Esophagus squamous epithelium (tissue), 5 donors: ENCODE measurements around the gene ZNRF1. TPM values are rescaled to one million over a fixed set of nuclear protein-coding genes. Genes with fewer than 3 reads are reported as not detected.

Experiments
- DNase-seq: peaks from one replicate; lab custom pipeline; 2025; lab: John Stamatoyannopoulos, UW
- H3K27ac ChIP-seq, 4 donors: fragments of 200-600 bp; sonication (generic); one replicate each; pipeline ENCODE4 v1.5.1; 2016 to 2019; ENCODE audit warnings: mild to moderate bottlenecking in 1 of 4
- H3K27me3 ChIP-seq, 4 donors: fragments of 200-600 bp; sonication (generic); 1 replicate in 3 of 4; 2 replicates in 1 of 4; pipeline versions ENCODE4 v1.5.1 to v1.6.0; 2017 to 2021; ENCODE audit warnings: antibody characterized with exemption in 1 of 4
- H3K36me3 ChIP-seq, 3 donors: fragments of 200-600 bp; sonication (generic); one replicate each; pipeline ENCODE4 v1.5.1; 2016 to 2019
- H3K4me1 ChIP-seq, 3 donors: fragments of 200-600 bp; sonication (generic); one replicate each; pipeline ENCODE4 v1.5.1; 2017 to 2019
- H3K4me3 ChIP-seq, 4 donors: fragments of 200-600 bp; sonication (generic); 1 replicate in 3 of 4; 2 replicates in 1 of 4; pipeline ENCODE4 v1.5.1; 2016 to 2019; ENCODE audit warnings: mild to moderate bottlenecking in 2 of 4, moderate library complexity in 1 of 4
- H3K9me3 ChIP-seq, 3 donors: fragments of 200-600 bp; sonication (generic); one replicate each; pipeline ENCODE4 v1.5.1; 2016 to 2019
- POLR2A ChIP-seq, 4 donors: fragments of 450-650 bp; IDR thresholded peaks; one replicate each; pipeline ENCODE4 v1.6.1; 2017; ENCODE audit warnings: antibody characterized with exemption in 4 of 4, mild to moderate bottlenecking in 4 of 4, moderate library complexity in 3 of 4
- WGBS, 2 donors: methylation state at CpG; one replicate each; pipeline ENCODE4 v1.1.5; 2018; 5-methylcytosine and 5-hydroxymethylcytosine counted together
- intact Hi-C: fragments of 100-400 bp; cut with DNase I; formaldehyde crosslinking; loops from one replicate; pipeline ENCODE4 v1.15.0; 2022
- total RNA-seq, 4 donors: library from RNA; depleted of rRNA; stranded (reverse); fragments of >200 nt; gene quantifications; one replicate each; pipeline ENCODE4 v1.1.0, GENCODE V29; 2016
- TF ChIP-seq, protein P1 (sequence below), 6 experiments: fragments of 450-650 bp in 4 of 6; fragments of 200-600 bp in 2 of 6; sonication (generic) in 2 of 6; IDR thresholded peaks; one replicate each; pipeline ENCODE4 v1.5.1; 2016 to 2019; ENCODE audit warnings: antibody characterized with exemption in 6 of 6, mild to moderate bottlenecking in 4 of 6, moderate library complexity in 4 of 6
- donor health status: DM: yes; HTN: yes; CAD: no.

The ZNRF1 gene
- total RNA-seq, 4 donors from 2014 or later, result 28.0 to 67.4 (median 33.5) TPM

DNA sequence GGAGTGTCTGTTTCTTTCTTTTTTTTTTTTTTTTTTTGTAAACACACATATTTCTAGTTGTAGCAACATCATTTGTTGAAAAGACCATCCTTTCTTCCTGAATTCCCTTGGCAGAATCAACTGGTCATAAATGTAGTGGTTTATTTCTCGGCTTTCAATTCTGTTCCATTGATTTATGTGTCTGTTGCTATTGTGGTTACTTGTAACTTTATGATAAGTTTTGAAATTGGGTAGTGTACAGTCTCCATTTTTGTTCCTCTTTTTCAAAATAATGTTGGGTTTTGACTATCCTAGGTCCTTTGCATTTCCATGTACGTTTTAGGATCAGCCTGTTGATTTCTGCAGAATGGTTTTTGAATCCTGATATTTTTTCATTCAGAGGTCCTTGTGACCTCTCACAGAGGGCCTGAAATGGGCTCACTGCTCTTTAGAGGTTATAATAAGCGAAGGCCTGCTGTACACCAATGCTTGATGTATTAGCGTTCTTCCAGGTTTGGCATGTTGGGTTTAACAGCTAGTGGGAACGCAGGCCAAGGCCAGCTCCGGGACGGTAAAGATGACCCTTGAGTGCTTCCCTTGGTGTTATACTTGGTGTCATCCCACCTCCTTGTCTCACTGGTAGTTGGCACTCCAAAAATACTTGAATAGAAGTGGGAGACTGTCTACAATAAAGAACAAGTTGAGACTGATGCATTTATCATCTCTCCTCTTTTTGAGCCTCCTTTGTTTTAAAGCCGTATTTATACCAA, 43.8 kb downstream of the ZNRF1 start:
- intact Hi-C loops, result no loop called here
- H3K4me3 ChIP-seq, result no peak overlapping the region
- WGBS, 2 donors, result 34 to 41% methylated on average over 8 of the region's 8 CpGs
- no peak for DNase-seq
- H3K27me3 ChIP-seq, result no peaks in the 10 kb centered on the region
- peaks cover 0 to 7% (median 3%) of the 10 kb centered on the region in 3 donors for H3K9me3 ChIP-seq
- TF ChIP-seq POLR2A (IDR thresholded peaks at IDR 0.05), result no peak
- TF ChIP-seq, protein P1, sequence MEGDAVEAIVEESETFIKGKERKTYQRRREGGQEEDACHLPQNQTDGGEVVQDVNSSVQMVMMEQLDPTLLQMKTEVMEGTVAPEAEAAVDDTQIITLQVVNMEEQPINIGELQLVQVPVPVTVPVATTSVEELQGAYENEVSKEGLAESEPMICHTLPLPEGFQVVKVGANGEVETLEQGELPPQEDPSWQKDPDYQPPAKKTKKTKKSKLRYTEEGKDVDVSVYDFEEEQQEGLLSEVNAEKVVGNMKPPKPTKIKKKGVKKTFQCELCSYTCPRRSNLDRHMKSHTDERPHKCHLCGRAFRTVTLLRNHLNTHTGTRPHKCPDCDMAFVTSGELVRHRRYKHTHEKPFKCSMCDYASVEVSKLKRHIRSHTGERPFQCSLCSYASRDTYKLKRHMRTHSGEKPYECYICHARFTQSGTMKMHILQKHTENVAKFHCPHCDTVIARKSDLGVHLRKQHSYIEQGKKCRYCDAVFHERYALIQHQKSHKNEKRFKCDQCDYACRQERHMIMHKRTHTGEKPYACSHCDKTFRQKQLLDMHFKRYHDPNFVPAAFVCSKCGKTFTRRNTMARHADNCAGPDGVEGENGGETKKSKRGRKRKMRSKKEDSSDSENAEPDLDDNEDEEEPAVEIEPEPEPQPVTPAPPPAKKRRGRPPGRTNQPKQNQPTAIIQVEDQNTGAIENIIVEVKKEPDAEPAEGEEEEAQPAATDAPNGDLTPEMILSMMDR (IDR thresholded peaks at IDR 0.05), result no peak
- H3K4me1 ChIP-seq, result peaks cover 13 to 54% (median 34%) of the 10 kb centered on the region in 3 donors
- H3K27ac ChIP-seq, result peak overlapping the region in 3 of 4 donors; percentile 53 to 72 (median 53)
- no peaks in the 10 kb centered on the region for H3K36me3 ChIP-seq

DNA sequence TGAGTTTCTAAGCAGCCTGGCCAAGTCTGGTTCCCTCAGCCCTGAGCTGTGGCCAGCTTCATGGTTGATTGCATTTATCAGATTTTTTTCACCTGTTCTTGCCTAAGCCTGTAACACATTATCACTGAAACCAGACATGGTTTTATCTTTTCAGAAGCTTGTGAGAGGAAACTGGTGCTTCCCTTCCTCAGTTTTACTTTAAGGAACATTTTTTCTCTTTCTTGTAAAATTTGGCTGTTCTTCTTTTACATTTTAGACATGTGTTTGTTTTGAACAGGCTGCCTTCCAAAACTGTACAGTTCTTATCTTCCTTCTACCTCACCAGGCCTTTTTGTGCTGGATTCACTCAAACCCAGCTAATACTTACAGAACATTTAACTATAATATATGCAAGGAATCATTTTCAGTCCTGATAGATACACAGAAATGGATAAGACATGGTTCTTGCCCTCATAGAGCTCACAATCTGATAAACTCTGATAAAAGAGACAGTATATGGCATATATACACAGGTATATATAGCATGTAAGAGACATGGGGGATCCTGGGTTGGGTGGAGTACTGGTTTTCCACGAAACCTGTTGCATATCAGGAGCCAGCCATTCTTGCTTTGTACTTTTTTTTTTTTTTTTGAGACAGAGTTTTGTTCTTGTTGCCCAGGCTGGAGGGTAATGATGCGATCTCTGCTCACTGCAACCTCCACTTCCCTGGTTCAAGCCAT, 44.5 kb downstream of the ZNRF1 start:
- intact Hi-C loops, result no loop called here
- 64 to 82% methylated on average over 2 of the region's 2 CpGs for WGBS, 2 donors
- Histone ChIP-seq H3K36me3 (no peaks in the 10 kb centered on the region), H3K27me3 (no peaks in the 10 kb centered on the region), H3K27ac (peak overlapping the region; percentile 11 to 72 (median 56)), H3K4me3 (no peak overlapping the region), H3K4me1 (peaks cover 13 to 61% (median 42%) of the 10 kb centered on the region in 3 donors), H3K9me3 (peaks cover 0 to 1% (median under 1%) of the 10 kb centered on the region in 3 donors)
- DNase-seq, result no peak
- TF ChIP-seq POLR2A (IDR thresholded peaks at IDR 0.05), result no peak
- TF ChIP-seq, protein P1 (IDR thresholded peaks at IDR 0.05), result no peak

DNA sequence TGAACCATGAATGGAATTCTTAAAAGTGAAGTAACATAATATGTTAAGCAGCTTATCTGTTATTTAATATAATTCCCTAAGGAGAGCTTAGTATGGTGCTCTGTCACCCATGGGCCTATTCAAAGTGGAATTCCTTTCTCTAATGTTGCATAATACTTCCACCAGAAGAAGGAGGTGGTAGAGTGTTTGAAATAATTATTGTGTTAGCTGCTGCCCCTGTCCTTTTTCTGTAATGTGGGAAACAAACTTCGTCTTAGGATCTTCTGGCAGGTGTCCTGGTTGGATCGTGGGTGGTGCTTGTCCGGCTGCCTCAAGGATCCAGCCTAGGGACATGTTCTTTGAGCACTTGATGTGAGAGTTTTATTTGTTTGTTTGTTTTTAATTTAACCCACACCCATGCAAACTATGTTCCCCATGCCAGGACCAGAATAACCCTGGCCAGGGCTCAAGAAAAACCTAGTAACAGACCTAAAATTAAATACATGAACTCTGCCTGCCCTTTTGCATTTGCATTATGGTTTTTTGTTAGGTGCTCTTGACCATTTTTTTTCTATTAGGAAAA, 46.1 kb downstream of the ZNRF1 start:
- Histone ChIP-seq H3K27me3 (no peaks in the 10 kb centered on the region), H3K27ac (peak overlapping the region; percentile 15 to 77 (median 62)), H3K4me1 (peaks cover 13 to 72% (median 42%) of the 10 kb centered on the region in 3 donors), H3K9me3 (no peaks in the 10 kb centered on the region), H3K36me3 (no peaks in the 10 kb centered on the region), H3K4me3 (no peak overlapping the region)
- intact Hi-C loops, result no loop called here
- 9 to 12% methylated on average over 3 of the region's 3 CpGs for WGBS, 2 donors
- DNase-seq, result no peak
- no peak for TF ChIP-seq POLR2A (IDR thresholded peaks at IDR 0.05)
- TF ChIP-seq, protein P1 (IDR thresholded peaks at IDR 0.05), result no peak

DNA sequence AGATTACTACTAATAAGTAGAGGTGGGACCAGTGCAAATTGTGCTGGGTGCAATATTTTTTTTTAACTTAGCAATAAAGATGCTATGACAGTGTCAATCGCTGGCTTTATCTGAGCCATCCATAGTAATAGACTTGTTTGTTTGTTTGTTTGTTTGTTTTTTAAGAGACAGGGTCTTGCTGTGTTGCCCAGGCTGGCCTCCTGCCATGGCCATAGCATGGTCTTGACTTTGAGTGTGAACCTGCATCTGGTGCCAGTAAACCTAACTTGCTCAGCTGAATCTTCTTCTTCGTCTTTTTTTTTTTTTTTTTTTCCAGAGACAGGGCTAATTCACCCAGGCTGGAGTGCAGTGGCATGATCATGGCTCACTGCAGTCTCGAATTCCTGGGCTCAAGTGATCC, 46.6 kb downstream of the ZNRF1 start:
- H3K9me3 ChIP-seq, result no peaks in the 10 kb centered on the region
- WGBS, 2 donors, result 64% methylated on average over 3 of the region's 3 CpGs
- H3K4me1 ChIP-seq, result peaks cover 13 to 72% (median 42%) of the 10 kb centered on the region in 3 donors
- DNase-seq, result no peak
- H3K27me3 ChIP-seq, result no peaks in the 10 kb centered on the region
- peak overlapping the region; percentile 15 to 77 (median 62) for H3K27ac ChIP-seq
- H3K4me3 ChIP-seq, result no peak overlapping the region
- TF ChIP-seq, protein P1 (IDR thresholded peaks at IDR 0.05), result no peak
- no peak for TF ChIP-seq POLR2A (IDR thresholded peaks at IDR 0.05)
- H3K36me3 ChIP-seq, result no peaks in the 10 kb centered on the region
- intact Hi-C loops, result no loop called here
